NCI-H2029 treated with DMSO at 0.1 percent for 48 hours (cell line): ENCODE data around the gene DIS3L.
"Not testable (repeated sequence)": the region's sequence is repeated elsewhere in the genome, so short reads cannot be mapped to it uniquely, and the experiment has no call there.

Source experiments
- DNase-seq: peaks from one replicate; lab custom pipeline; 2025; lab: John Stamatoyannopoulos, UW

DIS3L gene

GRCh38 chr15:66293419-66294156, at the start of gene DIS3L:
TSS of gene DIS3L (plus strand) at chr15:66293568. CDS start at chr15:66293597, 29 bp downstream.
- DNase-seq, result no peak

- DNase-seq, result not testable (repeated sequence)
Measured at GRCh38 chr15:66245832-66246231, 47.5 kb upstream of the DIS3L start.

- no peak for DNase-seq
Measured at GRCh38 chr15:66246937-66247336, 46.4 kb upstream of the DIS3L start.

GRCh38 chr15:66249605-66250174, 43.7 kb upstream of the DIS3L start:
- DNase-seq, result no peak

- DNase-seq, result no peak
Measured at GRCh38 chr15:66251065-66251789, 42.1 kb upstream of the DIS3L start.

- DNase-seq, result no peak
Measured at GRCh38 chr15:66251790-66252684, 41.3 kb upstream of the DIS3L start.

- no peak for DNase-seq
Measured at GRCh38 chr15:66252685-66253417, 40.5 kb upstream of the DIS3L start.

- DNase-seq, result no peak
Measured at GRCh38 chr15:66253418-66254088, 39.8 kb upstream of the DIS3L start, which contains the start of gene MEGF11. TSS of gene MEGF11 (minus strand) at chr15:66253750. CDS start at chr15:66128403, 125,347 bp downstream.

GRCh38 chr15:66254089-66254950, 39.0 kb upstream of the DIS3L start:
- DNase-seq, result no peak

- no peak for DNase-seq
Measured at GRCh38 chr15:66254951-66255676, 38.3 kb upstream of the DIS3L start.

- no peak for DNase-seq
Measured at GRCh38 chr15:66256692-66257091, 36.7 kb upstream of the DIS3L start.

- no peak for DNase-seq
Measured at GRCh38 chr15:66261056-66261455, 32.3 kb upstream of the DIS3L start.

- DNase-seq, result not testable (repeated sequence)
Measured at GRCh38 chr15:66262837-66263236, 30.5 kb upstream of the DIS3L start.

- no peak for DNase-seq
Measured at GRCh38 chr15:66264859-66265513, 28.4 kb upstream of the DIS3L start.

- no peak for DNase-seq
Measured at GRCh38 chr15:66269326-66270090, 23.9 kb upstream of the DIS3L start.

GRCh38 chr15:66270932-66271331, 22.4 kb upstream of the DIS3L start:
- DNase-seq, result no peak

- no peak for DNase-seq
Measured at GRCh38 chr15:66275352-66275751, 18.0 kb upstream of the DIS3L start.

- no peak for DNase-seq
Measured at GRCh38 chr15:66276546-66276945, 16.8 kb upstream of the DIS3L start.
